ENCODE measurements around the gene DAP. TPM values are rescaled to one million over a fixed set of nuclear protein-coding genes. Genes with fewer than 3 reads are reported as not detected.

Gene DAP
- total RNA-seq, 1 experiment from 2014 or later, result 10.0 TPM

DNA sequence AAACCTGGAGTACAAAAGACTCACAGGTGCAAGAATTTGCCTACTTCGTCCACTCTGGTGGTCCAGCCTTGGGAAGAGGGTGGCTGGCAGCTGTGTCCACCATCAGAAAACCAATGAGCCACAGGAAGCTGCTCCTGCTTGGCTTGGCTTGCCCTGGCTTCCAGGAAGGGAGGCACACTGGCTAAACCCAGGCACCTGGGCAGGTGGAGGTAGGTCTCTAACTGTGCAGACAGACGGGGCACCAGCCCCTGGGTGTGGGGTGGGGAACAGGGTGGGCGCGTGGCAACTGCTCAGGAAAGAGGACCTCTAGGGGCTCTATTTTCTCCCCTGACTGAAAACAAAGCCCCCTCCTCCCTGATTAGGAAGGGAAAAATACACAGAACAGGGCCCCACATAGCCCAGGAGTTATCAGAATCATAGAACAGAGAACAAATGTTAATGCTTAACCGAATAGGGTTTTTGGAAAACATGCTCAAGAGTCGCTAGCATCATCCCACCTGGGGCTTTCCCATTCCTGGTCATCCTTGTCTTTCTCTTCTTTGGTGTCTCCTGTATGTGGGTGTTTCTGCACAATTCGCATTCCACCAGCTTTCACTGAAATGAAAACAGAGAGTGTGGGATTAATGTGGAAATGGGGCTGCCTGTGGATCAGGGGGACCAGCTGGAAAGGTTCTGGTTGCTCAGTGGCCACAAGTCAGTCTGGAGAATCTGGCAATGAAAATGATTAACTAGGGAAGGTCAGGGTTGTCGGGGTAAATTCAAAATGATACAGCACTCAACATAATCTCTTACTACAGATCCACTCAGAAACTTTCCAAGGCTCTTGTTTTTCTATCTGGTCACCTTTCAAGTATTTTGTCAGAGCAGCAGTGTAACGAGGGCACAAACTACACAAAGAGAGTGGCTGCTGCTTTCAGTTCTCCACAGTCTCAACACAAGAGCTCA, 13.1 kb downstream of the DAP start:
- Histone ChIP-seq H3K36me3 (no peaks in the 10 kb centered on the region; the same call in 1 of the 2 replicates), H3K4me3 (no peak overlapping the region), H3K27ac (no peak overlapping the region), H3K4me1 (no peaks in the 10 kb centered on the region), H3K27me3 (no peaks in the 10 kb centered on the region), H3K9me3 (replicated peaks) (no peaks in the 10 kb centered on the region)
- no peak for DNase-seq

DNA sequence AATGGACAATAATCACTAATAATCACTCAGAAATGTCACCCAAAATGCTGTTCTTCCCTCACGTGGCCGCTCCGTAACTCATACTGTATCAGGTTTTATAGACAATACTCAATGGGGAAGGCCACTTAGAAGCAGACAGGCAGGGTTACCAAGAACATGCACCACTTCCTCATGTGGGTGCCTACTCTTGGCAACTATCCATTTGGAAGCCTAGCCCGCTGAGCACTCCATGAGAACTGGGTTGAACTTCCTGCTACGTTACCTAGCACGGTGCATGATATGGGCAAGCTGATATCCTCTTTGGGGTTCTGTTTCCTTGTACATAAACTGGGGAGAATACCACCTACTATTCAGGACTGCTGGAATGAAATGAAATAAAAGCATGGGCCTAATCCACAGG, 14.3 kb downstream of the DAP start:
- DNase-seq, result no peak
- no peak overlapping the region for H3K4me3 ChIP-seq
- H3K36me3 ChIP-seq, result no peaks in the 10 kb centered on the region; the same call in 1 of the 2 replicates
- H3K27me3 ChIP-seq, result no peaks in the 10 kb centered on the region
- H3K4me1 ChIP-seq, result no peaks in the 10 kb centered on the region
- H3K9me3 ChIP-seq (replicated peaks), result no peaks in the 10 kb centered on the region
- no peak overlapping the region for H3K27ac ChIP-seq

DNA sequence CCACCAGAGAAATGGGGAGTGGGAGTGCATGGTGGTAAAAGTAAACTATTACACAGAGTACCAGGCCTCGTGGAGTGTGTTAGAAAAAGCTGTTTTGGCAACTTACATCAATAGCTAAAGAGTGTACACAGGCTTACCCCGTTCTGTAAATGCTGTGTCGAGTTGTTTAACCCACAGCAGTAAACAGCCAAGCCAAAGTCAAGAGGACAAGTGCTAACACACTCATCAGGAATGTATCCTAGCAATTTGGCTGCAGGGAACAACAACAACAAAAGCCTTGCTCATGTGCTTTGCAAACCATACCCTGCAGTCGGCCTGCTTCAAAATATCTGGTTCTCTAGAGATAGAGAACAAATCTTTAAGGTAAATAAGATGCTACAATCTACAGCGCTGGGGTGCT, 15.9 kb downstream of the DAP start:
- no peak overlapping the region for H3K4me3 ChIP-seq
- H3K27ac ChIP-seq, result no peak overlapping the region
- no peaks in the 10 kb centered on the region; the same call in 1 of the 2 replicates for H3K36me3 ChIP-seq
- no peaks in the 10 kb centered on the region for H3K9me3 ChIP-seq (replicated peaks)
- no peaks in the 10 kb centered on the region for H3K27me3 ChIP-seq
- DNase-seq, result no peak
- H3K4me1 ChIP-seq, result no peaks in the 10 kb centered on the region

DNA sequence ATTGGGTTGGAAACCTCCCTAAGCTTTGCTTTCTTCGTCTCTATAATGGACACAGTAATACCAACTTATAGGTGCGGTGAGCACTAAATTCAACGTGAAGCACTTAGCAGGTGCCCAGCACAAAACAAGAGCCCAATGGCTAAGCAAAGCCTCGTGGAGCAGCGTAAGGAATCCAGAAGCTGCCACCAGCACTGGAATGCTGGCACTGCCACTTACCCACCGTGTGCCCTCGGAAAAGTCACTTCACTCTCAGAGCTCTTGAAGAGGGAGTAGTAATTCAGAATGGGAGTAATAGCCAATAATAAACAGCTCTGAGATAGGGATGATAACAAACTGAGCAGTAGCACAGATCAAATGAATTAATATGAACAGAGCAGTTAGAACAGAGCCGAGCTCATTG, 16.4 kb downstream of the DAP start:
- H3K4me1 ChIP-seq, result no peaks in the 10 kb centered on the region
- no peaks in the 10 kb centered on the region for H3K9me3 ChIP-seq (replicated peaks)
- no peaks in the 10 kb centered on the region for H3K27me3 ChIP-seq
- DNase-seq, result no peak
- no peaks in the 10 kb centered on the region; the same call in 1 of the 2 replicates for H3K36me3 ChIP-seq
- no peak overlapping the region for H3K27ac ChIP-seq
- H3K4me3 ChIP-seq, result no peak overlapping the region

DNA sequence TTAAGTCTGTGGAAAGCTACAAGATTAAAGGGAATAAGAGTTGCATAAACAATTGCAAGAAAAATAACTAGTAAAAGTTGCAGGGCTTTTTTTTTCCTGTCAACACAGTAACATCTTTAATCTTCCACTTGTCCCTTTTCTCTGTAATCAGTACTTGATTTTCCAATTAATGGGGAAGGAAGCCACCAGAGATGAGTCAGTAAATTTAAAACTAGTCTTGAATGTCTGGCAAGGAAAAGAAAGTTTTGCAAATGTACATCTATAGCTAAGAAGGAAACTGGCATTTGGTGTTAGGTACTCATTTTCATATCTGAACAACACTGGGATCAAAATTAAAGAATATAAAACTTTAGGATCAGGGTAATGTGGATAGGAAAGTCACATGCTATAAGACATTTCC, 17.1 kb downstream of the DAP start:
- DNase-seq, result no peak
- Histone ChIP-seq H3K27ac (no peak overlapping the region), H3K4me1 (no peaks in the 10 kb centered on the region), H3K4me3 (no peak overlapping the region), H3K27me3 (no peaks in the 10 kb centered on the region), H3K9me3 (replicated peaks) (no peaks in the 10 kb centered on the region), H3K36me3 (no peaks in the 10 kb centered on the region; the same call in 1 of the 2 replicates)

DNA sequence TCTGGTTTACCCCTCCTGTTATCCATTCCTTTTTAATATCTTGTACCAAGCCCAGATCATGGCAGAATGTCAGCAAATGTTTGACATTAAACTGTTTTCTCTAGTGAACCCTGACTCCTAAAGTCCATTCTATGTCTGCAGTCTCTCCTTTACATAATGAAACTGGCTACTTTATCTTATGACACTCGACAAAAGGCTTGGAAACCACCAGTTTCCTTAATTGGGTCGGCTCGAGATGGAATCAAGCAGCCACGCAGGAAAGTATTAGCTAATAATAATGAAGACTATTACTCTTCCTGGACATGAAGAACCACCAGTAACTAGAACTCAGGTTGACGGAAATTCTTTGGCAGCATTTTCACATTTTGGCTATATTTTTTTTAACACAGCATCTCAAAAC, 17.5 kb downstream of the DAP start:
- no peak overlapping the region for H3K4me3 ChIP-seq
- H3K27ac ChIP-seq, result no peak overlapping the region
- no peaks in the 10 kb centered on the region for H3K4me1 ChIP-seq
- no peaks in the 10 kb centered on the region for H3K27me3 ChIP-seq
- no peak for DNase-seq
- no peaks in the 10 kb centered on the region; the same call in 1 of the 2 replicates for H3K36me3 ChIP-seq
- no peaks in the 10 kb centered on the region for H3K9me3 ChIP-seq (replicated peaks)

DNA sequence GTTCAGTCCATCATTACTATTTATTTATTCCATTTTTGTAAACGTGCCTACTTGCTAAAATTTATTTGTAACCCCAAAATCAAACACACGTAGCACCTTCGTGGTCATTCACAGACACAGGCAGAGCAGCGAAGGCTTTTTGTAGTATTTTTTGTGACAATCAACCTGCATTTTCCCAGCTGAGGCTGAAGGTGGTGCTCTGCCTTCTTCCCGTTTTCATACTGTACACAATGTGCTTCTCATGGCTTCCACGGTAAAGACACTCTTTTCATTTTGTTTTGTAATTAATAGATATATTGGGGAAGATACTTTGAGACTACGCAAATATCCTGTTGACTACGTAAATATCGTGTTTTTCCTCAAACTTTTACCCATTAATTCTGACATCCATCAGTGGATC, 19.4 kb downstream of the DAP start:
- H3K27me3 ChIP-seq, result no peaks in the 10 kb centered on the region
- no peak overlapping the region for H3K4me3 ChIP-seq
- no peaks in the 10 kb centered on the region for H3K9me3 ChIP-seq (replicated peaks)
- H3K36me3 ChIP-seq, result no peaks in the 10 kb centered on the region; the same call in 1 of the 2 replicates
- H3K27ac ChIP-seq, result no peak overlapping the region
- DNase-seq, result no peak
- H3K4me1 ChIP-seq, result no peaks in the 10 kb centered on the region

DNA sequence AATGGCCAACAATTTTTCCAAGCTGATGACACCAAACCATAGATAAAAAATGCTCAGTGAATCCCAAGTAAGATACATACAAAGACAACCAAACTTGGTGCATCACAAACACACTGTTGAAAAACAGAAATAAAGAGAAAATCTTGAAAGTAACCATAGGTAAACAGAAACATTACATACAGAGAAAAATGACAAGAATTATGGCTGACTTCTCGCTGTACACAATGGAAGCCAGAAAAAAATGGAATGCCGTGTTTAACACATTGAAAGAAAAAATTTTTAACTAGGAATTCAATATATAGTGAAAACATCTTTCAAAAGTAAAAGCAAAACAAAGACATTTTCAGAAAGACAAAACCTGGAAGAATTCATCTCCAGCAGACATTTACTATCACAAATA, 20.6 kb downstream of the DAP start:
- H3K4me3 ChIP-seq, result no peak overlapping the region
- H3K36me3 ChIP-seq, result no peaks in the 10 kb centered on the region; the same call in 1 of the 2 replicates
- H3K27me3 ChIP-seq, result no peaks in the 10 kb centered on the region
- no peaks in the 10 kb centered on the region for H3K9me3 ChIP-seq (replicated peaks)
- no peak for DNase-seq
- H3K27ac ChIP-seq, result no peak overlapping the region
- no peaks in the 10 kb centered on the region for H3K4me1 ChIP-seq

DNA sequence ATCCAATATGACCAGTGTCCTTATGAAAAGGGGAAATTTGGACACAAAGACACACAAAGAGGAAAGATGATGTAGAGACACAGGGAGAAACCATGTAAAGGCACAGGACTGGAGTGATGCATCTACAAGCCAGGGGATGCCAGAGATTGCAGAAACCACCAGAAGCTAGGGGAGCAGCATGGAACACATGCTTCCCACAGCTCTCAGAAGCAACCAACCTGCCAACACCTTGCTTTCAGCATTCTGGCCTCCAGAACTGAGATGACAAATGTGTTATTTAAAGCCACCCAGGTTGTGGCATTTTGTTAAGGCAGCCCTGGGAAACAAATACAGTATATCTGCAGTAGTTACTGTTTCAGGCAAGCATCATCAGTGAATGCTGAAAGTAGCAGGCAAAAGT, 23.2 kb downstream of the DAP start:
- no peak overlapping the region for H3K4me3 ChIP-seq
- no peaks in the 10 kb centered on the region for H3K4me1 ChIP-seq
- no peaks in the 10 kb centered on the region for H3K27me3 ChIP-seq
- DNase-seq, result no peak
- H3K27ac ChIP-seq, result no peak overlapping the region
- no peaks in the 10 kb centered on the region for H3K9me3 ChIP-seq (replicated peaks)
- no peaks in the 10 kb centered on the region for H3K36me3 ChIP-seq

DNA sequence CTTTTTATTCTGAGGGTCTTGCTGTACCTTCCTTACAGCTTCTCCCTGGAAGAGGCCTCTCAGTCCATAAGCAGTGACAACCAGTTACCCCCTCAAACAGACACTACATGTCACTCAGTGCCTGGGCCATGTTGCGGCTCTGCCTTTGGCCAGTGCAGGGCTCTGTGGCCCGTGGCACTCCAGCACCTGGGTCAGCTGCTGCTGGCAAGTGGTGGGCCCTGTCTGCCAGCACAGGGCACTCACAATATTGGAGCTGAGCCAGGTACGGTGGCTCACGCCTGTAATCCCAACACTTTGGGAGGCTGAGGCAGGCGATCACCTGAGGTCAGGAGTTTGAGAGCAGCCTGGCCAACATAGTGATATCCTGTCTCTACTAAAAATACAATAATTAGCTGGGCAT, 24.2 kb downstream of the DAP start:
- Histone ChIP-seq H3K4me3 (no peak overlapping the region), H3K4me1 (no peaks in the 10 kb centered on the region), H3K27me3 (no peaks in the 10 kb centered on the region), H3K36me3 (no peaks in the 10 kb centered on the region), H3K27ac (no peak overlapping the region), H3K9me3 (replicated peaks) (no peaks in the 10 kb centered on the region)
- DNase-seq, result no peak

DNA sequence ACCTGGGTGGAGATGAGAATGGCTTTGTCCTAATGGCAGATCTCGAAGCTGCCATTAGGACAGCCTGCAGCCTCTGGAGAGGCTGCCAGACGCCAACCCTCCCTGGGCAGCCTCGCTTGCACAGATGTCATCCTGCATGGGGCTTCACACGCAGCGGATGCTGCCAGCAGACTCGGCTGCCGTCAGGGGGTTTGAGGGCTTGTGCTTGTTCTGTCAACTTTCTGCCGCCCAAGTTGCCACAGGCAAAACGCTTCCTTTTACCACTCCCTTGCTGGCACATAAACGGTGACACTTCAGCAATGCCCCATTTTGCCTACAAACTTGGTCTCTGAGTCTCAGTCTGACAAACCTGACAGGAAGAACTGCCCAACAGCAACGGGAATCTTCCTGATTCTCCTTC, 24.7 kb downstream of the DAP start:
- H3K9me3 ChIP-seq (replicated peaks), result no peaks in the 10 kb centered on the region
- H3K27me3 ChIP-seq, result no peaks in the 10 kb centered on the region
- no peaks in the 10 kb centered on the region for H3K4me1 ChIP-seq
- no peak for DNase-seq
- H3K27ac ChIP-seq, result no peak overlapping the region
- no peaks in the 10 kb centered on the region for H3K36me3 ChIP-seq
- H3K4me3 ChIP-seq, result no peak overlapping the region

DNA sequence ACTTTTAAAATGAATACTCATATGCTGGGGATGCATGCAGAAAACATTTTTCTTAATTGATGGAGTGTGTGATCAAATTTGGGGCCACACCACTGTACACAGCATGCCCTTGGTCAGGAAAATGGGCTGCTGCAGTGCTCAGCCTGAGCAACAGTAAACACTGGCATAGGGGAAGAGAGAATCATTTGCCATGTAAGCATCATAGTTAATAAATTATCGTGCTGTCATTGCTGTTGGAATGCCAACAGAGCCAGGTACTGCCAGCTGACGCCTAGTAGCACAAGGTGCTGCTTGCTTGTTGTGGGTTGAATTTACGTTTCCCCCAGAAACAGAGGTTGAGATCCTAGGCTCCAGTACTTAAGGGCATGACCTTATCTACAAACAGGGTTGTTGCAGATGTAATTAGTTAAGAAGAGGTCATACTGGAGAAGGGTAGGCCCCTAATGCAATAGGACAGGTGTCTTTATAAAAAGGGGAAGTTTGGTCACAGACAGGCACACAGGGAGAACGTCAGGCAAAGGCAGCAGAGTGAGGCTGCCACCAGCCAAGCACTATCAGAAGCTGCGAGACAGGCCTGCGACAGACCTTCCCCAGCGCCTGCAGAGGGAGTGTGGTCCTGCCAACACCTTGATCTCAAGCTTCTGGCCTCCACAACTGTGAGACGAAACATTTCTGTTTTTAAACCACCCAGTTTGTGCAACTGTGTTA, 25.3 kb downstream of the DAP start:
- DNase-seq, result no peak
- Histone ChIP-seq H3K27me3 (no peaks in the 10 kb centered on the region), H3K9me3 (replicated peaks) (no peaks in the 10 kb centered on the region), H3K36me3 (no peaks in the 10 kb centered on the region), H3K27ac (no peak overlapping the region), H3K4me3 (no peak overlapping the region), H3K4me1 (no peaks in the 10 kb centered on the region)

DNA sequence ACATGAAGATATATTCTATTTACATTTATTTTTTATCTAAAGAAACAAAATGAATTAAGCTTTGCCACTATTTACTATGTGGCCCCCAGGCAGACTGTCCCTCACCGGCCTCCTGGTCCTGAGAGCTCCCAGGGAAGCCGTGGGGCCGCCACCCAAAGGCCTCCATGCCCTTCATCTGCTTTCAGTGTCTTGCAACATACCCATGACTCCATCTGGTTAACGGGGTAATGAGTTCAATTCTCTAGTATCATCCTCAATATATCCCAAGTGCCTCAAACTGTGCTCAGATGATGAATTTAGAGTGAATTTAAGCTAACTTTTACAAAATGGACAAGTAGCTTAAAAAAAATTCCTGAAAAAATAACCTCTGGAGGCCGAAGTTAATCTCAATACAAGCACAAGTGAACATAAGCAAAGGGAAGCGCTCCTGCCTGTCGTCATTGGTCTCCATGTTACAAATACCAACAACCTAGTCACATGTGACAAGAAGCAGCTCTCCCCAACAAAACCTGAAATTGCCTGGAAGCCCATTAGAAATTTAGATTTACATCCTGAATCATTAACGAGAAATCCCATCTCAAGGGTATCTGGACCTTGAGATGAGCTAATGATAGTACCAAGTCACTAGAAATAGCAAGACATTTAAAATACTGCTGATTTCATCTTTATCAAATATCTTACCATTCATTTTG, 26.1 kb downstream of the DAP start:
- no peaks in the 10 kb centered on the region for H3K36me3 ChIP-seq
- H3K27me3 ChIP-seq, result no peaks in the 10 kb centered on the region
- H3K4me1 ChIP-seq, result no peaks in the 10 kb centered on the region
- DNase-seq, result no peak
- no peaks in the 10 kb centered on the region for H3K9me3 ChIP-seq (replicated peaks)
- no peak overlapping the region for H3K27ac ChIP-seq
- no peak overlapping the region for H3K4me3 ChIP-seq

DNA sequence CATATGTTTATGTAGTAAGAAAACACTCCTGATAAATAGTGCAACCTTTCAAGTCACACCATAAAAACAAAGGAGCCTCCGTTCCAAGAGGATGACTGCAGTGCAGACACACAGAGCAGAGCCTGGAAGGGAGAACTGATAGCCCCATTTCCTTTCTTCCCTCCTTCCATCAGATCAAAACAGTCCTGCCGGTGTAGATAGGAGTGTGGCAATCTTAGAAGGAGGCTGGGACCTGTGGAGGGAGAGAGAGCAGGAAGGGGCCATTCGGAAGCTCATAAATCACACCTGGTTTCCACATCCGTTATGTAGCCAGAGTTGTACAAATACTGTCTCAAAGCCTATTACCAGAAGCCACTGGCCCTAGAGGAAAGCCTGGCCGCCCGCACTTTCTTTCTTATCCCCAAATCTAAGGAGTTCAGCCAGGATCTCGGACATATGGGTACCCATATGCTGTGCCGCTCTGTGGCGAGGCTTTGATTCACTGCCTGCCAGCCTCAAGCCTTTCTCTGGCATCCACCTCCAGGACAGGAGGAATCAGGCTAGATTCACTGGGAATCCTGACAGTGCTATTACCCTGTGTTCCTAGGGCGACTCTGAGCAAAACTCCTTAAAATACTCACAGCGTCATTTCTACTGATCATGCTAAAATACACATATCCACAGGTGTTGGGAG, 26.9 kb downstream of the DAP start:
- no peaks in the 10 kb centered on the region for H3K4me1 ChIP-seq
- H3K4me3 ChIP-seq, result no peak overlapping the region
- no peaks in the 10 kb centered on the region for H3K36me3 ChIP-seq
- H3K27me3 ChIP-seq, result no peaks in the 10 kb centered on the region
- H3K27ac ChIP-seq, result no peak overlapping the region
- H3K9me3 ChIP-seq (replicated peaks), result no peaks in the 10 kb centered on the region
- no peak for DNase-seq
